ENCODE results near the gene PCDHGA10. TPM values are rescaled to one million over a fixed set of nuclear protein-coding genes. Genes with fewer than 3 reads are reported as not detected.
"Not testable (repeated sequence)": the region's sequence is repeated elsewhere in the genome, so short reads cannot be mapped to it uniquely, and the experiment has no call there.

Gene PCDHGA10
- total and polyA plus RNA-seq, 9 of the 15 experiments (the other 6 are each of a cell fraction or from before 2014, with no cell fraction given): 0.01 to 0.11 (median 0.05) TPM

GRCh38 chr5:141384471-141385267, 28.1 kb upstream of the PCDHGA10 start:
- no peak overlapping the region for H2AFZ ChIP-seq (ENCODE audit: low read depth, low read length)
- CTCF ChIA-PET (ENCODE audit: low intra/inter-chr PET ratio): no interaction called here
- BruUV-seq (replicated peaks): no TSS peak
- WGBS (ENCODE audit: insufficient coverage, low coverage, missing lambda C conversion rate): 2% methylated on average over 43 of the region's 43 CpGs
- POLR2A ChIA-PET: interaction anchor here (0.7 kb wide), 1 partner anchor 13 kb away, joined by 3 read pairs; the partner anchor contains the start of gene PCDHGB5
- intact Hi-C loops (cut with micrococcal nuclease): no loop called here
- no peak overlapping the region for H3K27ac ChIP-seq (ENCODE audit: extremely low read depth, low read depth, low read length)
- no peak overlapping the region for H3K4me3 ChIP-seq
- H3K9me3 ChIP-seq (replicated peaks; ENCODE audit: control insufficient read depth, insufficient read depth, low read depth, low read length): no peaks in the 10 kb centered on the region
- H3K4me1 ChIP-seq (replicated peaks in 1 of 2; ENCODE audit: control insufficient read depth in 2 of 2, insufficient read depth in 2 of 2, low read length in 2 of 2): peaks cover 0 to 11% of the 10 kb centered on the region in 2 experiments; a peak in 2 of 5 replicates
- no peaks in the 10 kb centered on the region for H3K79me2 ChIP-seq (ENCODE audit: control insufficient read depth, insufficient read depth, low read length)
- H4K20me1 ChIP-seq (replicated peaks; ENCODE audit: control insufficient read depth, insufficient read depth, low read length): no peaks in the 10 kb centered on the region
- H3K4me2 ChIP-seq (ENCODE audit: insufficient read depth, low read length): no peak overlapping the region
- no peak overlapping the region for H3K9ac ChIP-seq (ENCODE audit: insufficient read depth in 1 of 2, low read depth in 2 of 2, low read length in 2 of 2)
- H3K27me3 ChIP-seq (ENCODE audit: control insufficient read depth in 2 of 2, insufficient read depth in 2 of 2, low read length in 2 of 2): peaks cover 9 to 35% of the 10 kb centered on the region in 2 experiments; a peak in 4 of 5 replicates
- in situ Hi-C loops (cut with MboI): no loop called here
- DNase-seq (ENCODE audit: extremely low read depth in 1 of 4, low spot score in 3 of 4): no peak
- no peaks in the 10 kb centered on the region for H3K36me3 ChIP-seq (ENCODE audit: control insufficient read depth, insufficient read depth, low read length)
- H3K9me1 ChIP-seq (ENCODE audit: control insufficient read depth, insufficient read depth, low read length): no peaks in the 10 kb centered on the region
- no peak for ATAC-seq
- TF ChIP-seq ZSCAN29 (IDR thresholded peaks at IDR 0.05): no peak
- TF ChIP-seq RBM17 (IDR thresholded peaks at IDR 0.05; ENCODE audit: borderline replicate concordance, low read depth, low read length): no peak
- FAIRE-seq: no peak

- peak; percentile 66 for FAIRE-seq
- Histone ChIP-seq H3K4me1 (replicated peaks in 1 of 2; ENCODE audit: control insufficient read depth in 2 of 2, insufficient read depth in 2 of 2, low read length in 2 of 2) (peaks cover 0 to 12% of the 10 kb centered on the region in 2 experiments; a peak in 2 of 5 replicates), H3K27me3 (ENCODE audit: control insufficient read depth in 2 of 2, insufficient read depth in 2 of 2, low read length in 2 of 2) (peaks cover 6 to 35% of the 10 kb centered on the region in 2 experiments; a peak in 4 of 5 replicates)
- H2AFZ ChIP-seq (ENCODE audit: low read depth, low read length); intact Hi-C loops (cut with micrococcal nuclease); H3K27ac ChIP-seq (ENCODE audit: extremely low read depth, low read depth, low read length); in situ Hi-C loops (cut with MboI); H3K4me3 ChIP-seq; H3K79me2 ChIP-seq (ENCODE audit: control insufficient read depth, insufficient read depth, low read length); H3K4me2 ChIP-seq (ENCODE audit: insufficient read depth, low read length); H3K36me3 ChIP-seq (ENCODE audit: control insufficient read depth, insufficient read depth, low read length); POLR2A ChIA-PET; H3K9ac ChIP-seq (ENCODE audit: insufficient read depth in 1 of 2, low read depth in 2 of 2, low read length in 2 of 2); H3K9me3 ChIP-seq (replicated peaks; ENCODE audit: control insufficient read depth, insufficient read depth, low read depth, low read length); H4K20me1 ChIP-seq (replicated peaks; ENCODE audit: control insufficient read depth, insufficient read depth, low read length); H3K9me1 ChIP-seq (ENCODE audit: control insufficient read depth, insufficient read depth, low read length); CTCF ChIA-PET (ENCODE audit: low intra/inter-chr PET ratio); BruUV-seq (replicated peaks): not testable (repeated sequence)
- TF ChIP-seq CTCF (IDR thresholded peaks at IDR 0.05 in 2 of 3, conservative IDR thresholded peaks at IDR 0.05 in 1 of 3; ENCODE audit: insufficient read depth in 2 of 3, low read depth in 1 of 3, low read length in 3 of 3): peak; percentile 22 to 47 (median 42); a peak in 2 of 6 replicates
- TF ChIP-seq ZBTB33 (CRISPR knock-in tag; IDR thresholded peaks at IDR 0.05): peak; percentile 39; the same call in 1 of the 2 replicates
- peak; percentile 78 to 81 for TF ChIP-seq NRF1 (conservative IDR thresholded peaks at IDR 0.05 in 1 of 2, IDR thresholded peaks at IDR 0.05 in 1 of 2)
- peak in 1 of 2 experiments; percentile 31; a peak in 1 of 4 replicates for TF ChIP-seq RAD21 (CRISPR knock-in tag; conservative IDR thresholded peaks at IDR 0.05 in 1 of 2, IDR thresholded peaks at IDR 0.05 in 1 of 2)
- peak; percentile 81 for ATAC-seq
- peak in 1 of 4 experiments; percentile 12 for DNase-seq (ENCODE audit: extremely low read depth in 1 of 4, low spot score in 3 of 4)
- 16% methylated on average over 15 of the region's 40 CpGs for WGBS (ENCODE audit: insufficient coverage, low coverage, missing lambda C conversion rate)
Measured at GRCh38 chr5:141387557-141388311, 25.1 kb upstream of the PCDHGA10 start, which contains the start of gene PCDHGB4. TSS of gene PCDHGB4 (plus strand) at chr5:141387698. CDS start at chr5:141387885, 187 bp downstream.
